GM23338 (cell line): Measurements from ENCODE around the gene RBCK1.

ENCODE experiments used
- CREB1 ChIP-seq: fragments of 250-450 bp; sonication (Bioruptor Pico); IDR thresholded peaks from 2 replicates; pipeline ENCODE4 v1.5.0; 2020; ENCODE audit warnings: low read depth, mild to moderate bottlenecking, moderate library complexity
- EZH2 ChIP-seq: fragments of 200-600 bp; sonication (generic); IDR thresholded peaks from one replicate; pipeline ENCODE4 v1.8.0; 2017; ENCODE audit warnings: antibody characterized with exemption, mild to moderate bottlenecking, low read depth; ENCODE audit not compliant: unreplicated experiment
- EZH2phosphoT487 ChIP-seq: fragments of 200-600 bp; sonication (generic); IDR thresholded peaks from one replicate; pipeline ENCODE4 v1.8.1; 2018; ENCODE audit warnings: antibody characterized with exemption; ENCODE audit not compliant: unreplicated experiment
- JUNB ChIP-seq: IDR thresholded peaks from one replicate; pipeline ENCODE4 v1.6.1; 2016; ENCODE audit warnings: antibody characterized with exemption; ENCODE audit not compliant: unreplicated experiment
- POLR2AphosphoS5 ChIP-seq: IDR thresholded peaks from 2 replicates; pipeline ENCODE4 v1.6.1; 2016; ENCODE audit warnings: antibody characterized with exemption, low read depth
- ZNF114 ChIP-seq: fragments of 250-450 bp; sonication (Bioruptor Pico); IDR thresholded peaks from 2 replicates; pipeline ENCODE4 v1.5.0; 2020; ENCODE audit warnings: mild to moderate bottlenecking, moderate library complexity
- ZNF331 ChIP-seq: fragments of 250-450 bp; sonication (Bioruptor Pico); IDR thresholded peaks from 2 replicates; pipeline ENCODE4 v1.5.0; 2020; ENCODE audit warnings: low read depth, mild to moderate bottlenecking, moderate library complexity
- TF ChIP-seq, protein P1 (sequence below), 2 experiments: fragments of 200-600 bp in 1 of 2; sonication (generic) in 1 of 2; conservative IDR thresholded peaks; 2 replicates each; pipeline versions ENCODE4 v1.5.1 to v1.6.1; 2016 to 2017; ENCODE audit warnings: antibody characterized with exemption in 2 of 2, low read depth in 2 of 2, mild to moderate bottlenecking in 2 of 2, moderate library complexity in 1 of 2
- TF ChIP-seq, protein P2 (sequence below): IDR thresholded peaks from one replicate; pipeline ENCODE4 v1.6.1; 2018; ENCODE audit warnings: antibody characterized with exemption; ENCODE audit not compliant: unreplicated experiment
- TF ChIP-seq, protein P3 (sequence below): fragments of 250-450 bp; sonication (Bioruptor Pico); IDR thresholded peaks from 2 replicates; pipeline ENCODE4 v1.5.0; 2020; ENCODE audit warnings: mild to moderate bottlenecking, moderate library complexity
- TF ChIP-seq, protein P4 (sequence below): IDR thresholded peaks from 2 replicates; pipeline ENCODE4 v1.6.1; 2016; ENCODE audit warnings: antibody characterized with exemption

DNA sequence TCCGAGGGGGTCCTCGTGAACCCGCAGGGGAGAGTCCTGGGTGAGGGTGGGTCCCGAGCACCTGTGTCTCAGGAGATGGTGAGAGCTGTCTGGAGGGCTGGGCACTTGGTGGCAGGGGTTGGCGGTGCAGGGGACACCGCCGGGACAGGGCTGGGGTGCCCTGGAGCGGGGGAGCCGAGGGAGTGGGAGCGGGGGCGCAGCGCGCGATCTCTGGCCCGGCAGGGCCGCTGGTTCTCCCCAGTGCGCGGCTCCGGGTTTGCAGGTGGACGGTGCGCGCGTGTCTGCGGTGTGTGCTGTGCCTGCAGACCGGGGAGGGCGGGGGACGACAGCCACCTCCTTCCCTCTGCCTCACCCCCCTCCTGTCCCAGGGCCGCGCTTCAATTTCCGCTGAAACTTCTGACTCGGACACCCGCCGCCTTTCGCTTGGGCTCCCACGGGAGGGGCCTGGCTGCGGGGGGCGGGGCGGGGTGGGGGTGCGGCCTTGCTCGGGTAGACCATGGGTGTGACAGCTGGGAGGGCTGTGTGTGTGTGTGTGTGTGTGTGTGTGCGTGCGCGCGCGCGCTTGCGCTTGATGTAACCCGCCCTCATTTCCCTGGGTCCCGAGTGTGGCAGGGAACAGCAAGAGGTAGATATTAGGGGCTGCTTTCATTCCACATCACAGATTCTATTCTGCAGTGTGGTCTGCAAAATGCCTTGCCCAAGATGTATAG is 26.4 kb upstream of the RBCK1 start:
- TF ChIP-seq, protein P1, sequence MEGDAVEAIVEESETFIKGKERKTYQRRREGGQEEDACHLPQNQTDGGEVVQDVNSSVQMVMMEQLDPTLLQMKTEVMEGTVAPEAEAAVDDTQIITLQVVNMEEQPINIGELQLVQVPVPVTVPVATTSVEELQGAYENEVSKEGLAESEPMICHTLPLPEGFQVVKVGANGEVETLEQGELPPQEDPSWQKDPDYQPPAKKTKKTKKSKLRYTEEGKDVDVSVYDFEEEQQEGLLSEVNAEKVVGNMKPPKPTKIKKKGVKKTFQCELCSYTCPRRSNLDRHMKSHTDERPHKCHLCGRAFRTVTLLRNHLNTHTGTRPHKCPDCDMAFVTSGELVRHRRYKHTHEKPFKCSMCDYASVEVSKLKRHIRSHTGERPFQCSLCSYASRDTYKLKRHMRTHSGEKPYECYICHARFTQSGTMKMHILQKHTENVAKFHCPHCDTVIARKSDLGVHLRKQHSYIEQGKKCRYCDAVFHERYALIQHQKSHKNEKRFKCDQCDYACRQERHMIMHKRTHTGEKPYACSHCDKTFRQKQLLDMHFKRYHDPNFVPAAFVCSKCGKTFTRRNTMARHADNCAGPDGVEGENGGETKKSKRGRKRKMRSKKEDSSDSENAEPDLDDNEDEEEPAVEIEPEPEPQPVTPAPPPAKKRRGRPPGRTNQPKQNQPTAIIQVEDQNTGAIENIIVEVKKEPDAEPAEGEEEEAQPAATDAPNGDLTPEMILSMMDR (conservative IDR thresholded peaks at IDR 0.05; ENCODE audit: low read depth in 2 of 2): no peak
- no peak for TF ChIP-seq EZH2phosphoT487
- TF ChIP-seq CREB1 (CRISPR knock-in tag): no peak
- TF ChIP-seq POLR2AphosphoS5: no peak
- TF ChIP-seq, protein P2, sequence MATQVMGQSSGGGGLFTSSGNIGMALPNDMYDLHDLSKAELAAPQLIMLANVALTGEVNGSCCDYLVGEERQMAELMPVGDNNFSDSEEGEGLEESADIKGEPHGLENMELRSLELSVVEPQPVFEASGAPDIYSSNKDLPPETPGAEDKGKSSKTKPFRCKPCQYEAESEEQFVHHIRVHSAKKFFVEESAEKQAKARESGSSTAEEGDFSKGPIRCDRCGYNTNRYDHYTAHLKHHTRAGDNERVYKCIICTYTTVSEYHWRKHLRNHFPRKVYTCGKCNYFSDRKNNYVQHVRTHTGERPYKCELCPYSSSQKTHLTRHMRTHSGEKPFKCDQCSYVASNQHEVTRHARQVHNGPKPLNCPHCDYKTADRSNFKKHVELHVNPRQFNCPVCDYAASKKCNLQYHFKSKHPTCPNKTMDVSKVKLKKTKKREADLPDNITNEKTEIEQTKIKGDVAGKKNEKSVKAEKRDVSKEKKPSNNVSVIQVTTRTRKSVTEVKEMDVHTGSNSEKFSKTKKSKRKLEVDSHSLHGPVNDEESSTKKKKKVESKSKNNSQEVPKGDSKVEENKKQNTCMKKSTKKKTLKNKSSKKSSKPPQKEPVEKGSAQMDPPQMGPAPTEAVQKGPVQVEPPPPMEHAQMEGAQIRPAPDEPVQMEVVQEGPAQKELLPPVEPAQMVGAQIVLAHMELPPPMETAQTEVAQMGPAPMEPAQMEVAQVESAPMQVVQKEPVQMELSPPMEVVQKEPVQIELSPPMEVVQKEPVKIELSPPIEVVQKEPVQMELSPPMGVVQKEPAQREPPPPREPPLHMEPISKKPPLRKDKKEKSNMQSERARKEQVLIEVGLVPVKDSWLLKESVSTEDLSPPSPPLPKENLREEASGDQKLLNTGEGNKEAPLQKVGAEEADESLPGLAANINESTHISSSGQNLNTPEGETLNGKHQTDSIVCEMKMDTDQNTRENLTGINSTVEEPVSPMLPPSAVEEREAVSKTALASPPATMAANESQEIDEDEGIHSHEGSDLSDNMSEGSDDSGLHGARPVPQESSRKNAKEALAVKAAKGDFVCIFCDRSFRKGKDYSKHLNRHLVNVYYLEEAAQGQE: no peak
- TF ChIP-seq EZH2: no peak
- TF ChIP-seq JUNB: no peak
- no peak for TF ChIP-seq ZNF114 (CRISPR knock-in tag)
- TF ChIP-seq, protein P3, sequence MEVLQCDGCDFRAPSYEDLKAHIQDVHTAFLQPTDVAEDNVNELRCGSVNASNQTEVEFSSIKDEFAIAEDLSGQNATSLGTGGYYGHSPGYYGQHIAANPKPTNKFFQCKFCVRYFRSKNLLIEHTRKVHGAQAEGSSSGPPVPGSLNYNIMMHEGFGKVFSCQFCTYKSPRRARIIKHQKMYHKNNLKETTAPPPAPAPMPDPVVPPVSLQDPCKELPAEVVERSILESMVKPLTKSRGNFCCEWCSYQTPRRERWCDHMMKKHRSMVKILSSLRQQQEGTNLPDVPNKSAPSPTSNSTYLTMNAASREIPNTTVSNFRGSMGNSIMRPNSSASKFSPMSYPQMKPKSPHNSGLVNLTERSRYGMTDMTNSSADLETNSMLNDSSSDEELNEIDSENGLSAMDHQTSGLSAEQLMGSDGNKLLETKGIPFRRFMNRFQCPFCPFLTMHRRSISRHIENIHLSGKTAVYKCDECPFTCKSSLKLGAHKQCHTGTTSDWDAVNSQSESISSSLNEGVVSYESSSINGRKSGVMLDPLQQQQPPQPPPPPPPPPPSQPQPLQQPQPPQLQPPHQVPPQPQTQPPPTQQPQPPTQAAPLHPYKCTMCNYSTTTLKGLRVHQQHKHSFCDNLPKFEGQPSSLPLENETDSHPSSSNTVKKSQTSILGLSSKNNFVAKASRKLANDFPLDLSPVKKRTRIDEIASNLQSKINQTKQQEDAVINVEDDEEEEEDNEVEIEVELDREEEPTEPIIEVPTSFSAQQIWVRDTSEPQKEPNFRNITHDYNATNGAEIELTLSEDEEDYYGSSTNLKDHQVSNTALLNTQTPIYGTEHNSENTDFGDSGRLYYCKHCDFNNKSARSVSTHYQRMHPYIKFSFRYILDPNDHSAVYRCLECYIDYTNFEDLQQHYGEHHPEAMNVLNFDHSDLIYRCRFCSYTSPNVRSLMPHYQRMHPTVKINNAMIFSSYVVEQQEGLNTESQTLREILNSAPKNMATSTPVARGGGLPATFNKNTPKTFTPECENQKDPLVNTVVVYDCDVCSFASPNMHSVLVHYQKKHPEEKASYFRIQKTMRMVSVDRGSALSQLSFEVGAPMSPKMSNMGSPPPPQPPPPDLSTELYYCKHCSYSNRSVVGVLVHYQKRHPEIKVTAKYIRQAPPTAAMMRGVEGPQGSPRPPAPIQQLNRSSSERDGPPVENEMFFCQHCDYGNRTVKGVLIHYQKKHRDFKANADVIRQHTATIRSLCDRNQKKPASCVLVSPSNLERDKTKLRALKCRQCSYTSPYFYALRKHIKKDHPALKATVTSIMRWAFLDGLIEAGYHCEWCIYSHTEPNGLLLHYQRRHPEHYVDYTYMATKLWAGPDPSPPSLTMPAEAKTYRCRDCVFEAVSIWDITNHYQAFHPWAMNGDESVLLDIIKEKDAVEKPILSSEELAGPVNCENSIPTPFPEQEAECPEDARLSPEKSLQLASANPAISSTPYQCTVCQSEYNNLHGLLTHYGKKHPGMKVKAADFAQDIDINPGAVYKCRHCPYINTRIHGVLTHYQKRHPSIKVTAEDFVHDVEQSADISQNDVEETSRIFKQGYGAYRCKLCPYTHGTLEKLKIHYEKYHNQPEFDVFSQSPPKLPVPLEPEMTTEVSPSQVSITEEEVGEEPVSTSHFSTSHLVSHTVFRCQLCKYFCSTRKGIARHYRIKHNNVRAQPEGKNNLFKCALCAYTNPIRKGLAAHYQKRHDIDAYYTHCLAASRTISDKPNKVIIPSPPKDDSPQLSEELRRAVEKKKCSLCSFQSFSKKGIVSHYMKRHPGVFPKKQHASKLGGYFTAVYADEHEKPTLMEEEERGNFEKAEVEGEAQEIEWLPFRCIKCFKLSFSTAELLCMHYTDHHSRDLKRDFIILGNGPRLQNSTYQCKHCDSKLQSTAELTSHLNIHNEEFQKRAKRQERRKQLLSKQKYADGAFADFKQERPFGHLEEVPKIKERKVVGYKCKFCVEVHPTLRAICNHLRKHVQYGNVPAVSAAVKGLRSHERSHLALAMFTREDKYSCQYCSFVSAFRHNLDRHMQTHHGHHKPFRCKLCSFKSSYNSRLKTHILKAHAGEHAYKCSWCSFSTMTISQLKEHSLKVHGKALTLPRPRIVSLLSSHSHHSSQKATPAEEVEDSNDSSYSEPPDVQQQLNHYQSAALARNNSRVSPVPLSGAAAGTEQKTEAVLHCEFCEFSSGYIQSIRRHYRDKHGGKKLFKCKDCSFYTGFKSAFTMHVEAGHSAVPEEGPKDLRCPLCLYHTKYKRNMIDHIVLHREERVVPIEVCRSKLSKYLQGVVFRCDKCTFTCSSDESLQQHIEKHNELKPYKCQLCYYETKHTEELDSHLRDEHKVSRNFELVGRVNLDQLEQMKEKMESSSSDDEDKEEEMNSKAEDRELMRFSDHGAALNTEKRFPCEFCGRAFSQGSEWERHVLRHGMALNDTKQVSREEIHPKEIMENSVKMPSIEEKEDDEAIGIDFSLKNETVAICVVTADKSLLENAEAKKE (CRISPR knock-in tag): no peak
- TF ChIP-seq, protein P4, sequence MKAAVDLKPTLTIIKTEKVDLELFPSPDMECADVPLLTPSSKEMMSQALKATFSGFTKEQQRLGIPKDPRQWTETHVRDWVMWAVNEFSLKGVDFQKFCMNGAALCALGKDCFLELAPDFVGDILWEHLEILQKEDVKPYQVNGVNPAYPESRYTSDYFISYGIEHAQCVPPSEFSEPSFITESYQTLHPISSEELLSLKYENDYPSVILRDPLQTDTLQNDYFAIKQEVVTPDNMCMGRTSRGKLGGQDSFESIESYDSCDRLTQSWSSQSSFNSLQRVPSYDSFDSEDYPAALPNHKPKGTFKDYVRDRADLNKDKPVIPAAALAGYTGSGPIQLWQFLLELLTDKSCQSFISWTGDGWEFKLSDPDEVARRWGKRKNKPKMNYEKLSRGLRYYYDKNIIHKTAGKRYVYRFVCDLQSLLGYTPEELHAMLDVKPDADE: no peak
- TF ChIP-seq ZNF331 (CRISPR knock-in tag): no peak
